Spleen (tissue), 11 donors: Measurements from ENCODE around the gene GATD1. TPM values are rescaled to one million over a fixed set of nuclear protein-coding genes. Genes with fewer than 3 reads are reported as not detected.

Source experiments
- DNase-seq: peaks from one replicate; pipeline ENCODE4 v3.0.0-alpha.2; 2020
- H3K27ac ChIP-seq, 8 donors: fragments of 200-600 bp; sonication (generic) in 7 of 8; 1 replicate in 4 of 8; 2 replicates in 4 of 8; pipeline versions ENCODE4 v1.5.0 to v1.8.0; 2016 to 2021; ENCODE audit warnings: inconsistent platforms in 4 of 8, mild to moderate bottlenecking in 4 of 8, moderate library complexity in 1 of 8
- H3K27me3 ChIP-seq, 7 donors: fragments of 200-600 bp; sonication (generic) in 6 of 7; replicated peaks in 1 of 7; 1 replicate in 4 of 7; 2 replicates in 3 of 7; pipeline versions ENCODE4 v1.5.0 to v1.8.0; 2016 to 2021; ENCODE audit warnings: inconsistent platforms in 3 of 7, mild to moderate bottlenecking in 1 of 7
- H3K36me3 ChIP-seq, 6 donors: fragments of 200-600 bp; sonication (generic) in 5 of 6; 1 replicate in 4 of 6; 2 replicates in 2 of 6; pipeline versions ENCODE4 v1.5.0 to v1.8.0; 2016 to 2021; ENCODE audit warnings: inconsistent platforms in 2 of 6
- H3K4me1 ChIP-seq, 6 donors: fragments of 200-600 bp; sonication (generic) in 5 of 6; 1 replicate in 3 of 6; 2 replicates in 3 of 6; pipeline versions ENCODE4 v1.5.0 to v1.8.0; 2016 to 2021; ENCODE audit warnings: inconsistent platforms in 3 of 6
- H3K4me3 ChIP-seq, 8 donors: fragments of 200-600 bp; sonication (generic) in 7 of 8; 1 replicate in 4 of 8; 2 replicates in 4 of 8; pipeline versions ENCODE4 v1.5.0 to v1.8.0; 2016 to 2021; ENCODE audit warnings: inconsistent platforms in 4 of 8, mild to moderate bottlenecking in 4 of 8, moderate library complexity in 2 of 8
- H3K9me3 ChIP-seq, 8 donors: fragments of 200-600 bp; sonication (generic) in 7 of 8; 1 replicate in 4 of 8; 2 replicates in 4 of 8; pipeline versions ENCODE4 v1.5.0 to v1.8.0; 2016 to 2021; ENCODE audit warnings: inconsistent platforms in 4 of 8
- POLR2A ChIP-seq, 3 donors: fragments of 450-650 bp; IDR thresholded peaks; one replicate each; pipeline ENCODE4 v1.5.1; 2017; ENCODE audit warnings: antibody characterized with exemption in 3 of 3, mild to moderate bottlenecking in 1 of 3
- POLR2AphosphoS5 ChIP-seq, 3 donors: sonication (generic); formaldehyde crosslinking; IDR thresholded peaks; one replicate each; pipeline ENCODE4 v1.5.1; 2017; ENCODE audit warnings: antibody characterized with exemption in 3 of 3
- WGBS, 5 donors: extraction: QIAGEN DNeasy Blood & Tissue Kit in 3 of 5; methylation state at CpG; one replicate each; pipeline versions ENCODE4 v1.1.5 to v1.1.7; 2013 to 2018; 5-methylcytosine and 5-hydroxymethylcytosine counted together
- intact Hi-C: fragments of 100-400 bp; cut with DNase I; formaldehyde crosslinking; loops from one replicate; pipeline ENCODE4 v1.15.0; 2023; ENCODE audit warnings: low total_unique reads
- polyA plus RNA-seq, 3 donors: library from polyadenylated mRNA; stranded (reverse); fragments of 200-250 nt; gene quantifications; one replicate each; pipeline ENCODE4 v1.2.1, GENCODE V29; 2013
- total RNA-seq, 7 donors: library from RNA; depleted of rRNA in 3 of 7; stranded (reverse); fragments of >200 nt in 3 of 7; fragmentation: NEBNext Ultra II Directional in 4 of 7; extraction: Animal tissue kit (Norgen Biotek cat#: 25700) in 4 of 7; gene quantifications; one replicate each; pipeline versions ENCODE4 v1.1.0 to v1.2.1, GENCODE V29; 2016 to 2021
- TF ChIP-seq, protein P1 (sequence below), 11 experiments: fragments of 200-600 bp in 7 of 11; fragments of 450-650 bp in 4 of 11; sonication (generic) in 4 of 11; IDR thresholded peaks in 8 of 11; conservative IDR thresholded peaks in 3 of 11; 1 replicate in 7 of 11; 2 replicates in 4 of 11; pipeline versions ENCODE4 v1.4.0 to v1.8.0; 2016 to 2021; ENCODE audit warnings: antibody characterized with exemption in 11 of 11, inconsistent platforms in 4 of 11, mild to moderate bottlenecking in 1 of 11
- donor health status: healthy with polysubstance abuse.
- donor health status: DM: no; HTN: no; CAD: no; lungs with moderate emphysema.
- donor health status: DM: no; HTN: no; CAD: no.
- donor health status: Bipolar disorder and iron deficiency.
- donor health status: healthy.
- donor health status: DM: no; HTN: no; CAD: no.
- donor health status: DM: yes; HTN: yes; CAD: no.

Gene GATD1
- total and polyA plus RNA-seq, 10 donors = 13.9 to 56.4 (median 35.9) TPM

GRCh38 chr11:776561-777287 lies 563 bp downstream of the GATD1 start:
- Histone ChIP-seq H3K36me3 (peaks cover 0 to 32% (median 21%) of the 10 kb centered on the region in 6 donors), H3K27me3 (no peaks in the 10 kb centered on the region), H3K4me1 (peaks cover 14 to 74% (median 44%) of the 10 kb centered on the region in 6 donors), H3K27ac (peak overlapping the region; percentile 43 to 91 (median 84)), H3K4me3 (peak overlapping the region; percentile 46 to 97 (median 76)), H3K9me3 (no peaks in the 10 kb centered on the region)
- intact Hi-C loops = no loop called here
- no peak for TF ChIP-seq POLR2AphosphoS5 (IDR thresholded peaks at IDR 0.05)
- TF ChIP-seq, protein P1, sequence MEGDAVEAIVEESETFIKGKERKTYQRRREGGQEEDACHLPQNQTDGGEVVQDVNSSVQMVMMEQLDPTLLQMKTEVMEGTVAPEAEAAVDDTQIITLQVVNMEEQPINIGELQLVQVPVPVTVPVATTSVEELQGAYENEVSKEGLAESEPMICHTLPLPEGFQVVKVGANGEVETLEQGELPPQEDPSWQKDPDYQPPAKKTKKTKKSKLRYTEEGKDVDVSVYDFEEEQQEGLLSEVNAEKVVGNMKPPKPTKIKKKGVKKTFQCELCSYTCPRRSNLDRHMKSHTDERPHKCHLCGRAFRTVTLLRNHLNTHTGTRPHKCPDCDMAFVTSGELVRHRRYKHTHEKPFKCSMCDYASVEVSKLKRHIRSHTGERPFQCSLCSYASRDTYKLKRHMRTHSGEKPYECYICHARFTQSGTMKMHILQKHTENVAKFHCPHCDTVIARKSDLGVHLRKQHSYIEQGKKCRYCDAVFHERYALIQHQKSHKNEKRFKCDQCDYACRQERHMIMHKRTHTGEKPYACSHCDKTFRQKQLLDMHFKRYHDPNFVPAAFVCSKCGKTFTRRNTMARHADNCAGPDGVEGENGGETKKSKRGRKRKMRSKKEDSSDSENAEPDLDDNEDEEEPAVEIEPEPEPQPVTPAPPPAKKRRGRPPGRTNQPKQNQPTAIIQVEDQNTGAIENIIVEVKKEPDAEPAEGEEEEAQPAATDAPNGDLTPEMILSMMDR (IDR thresholded peaks at IDR 0.05 in 8 of 11, conservative IDR thresholded peaks at IDR 0.05 in 3 of 11) = no peak
- no peak for TF ChIP-seq POLR2A (IDR thresholded peaks at IDR 0.05)
- WGBS, 5 donors = 0 to 2% (median 2%) methylated on average over 25 to 65 of the region's 65 CpGs
- DNase-seq = peak; percentile 88

DNA sequence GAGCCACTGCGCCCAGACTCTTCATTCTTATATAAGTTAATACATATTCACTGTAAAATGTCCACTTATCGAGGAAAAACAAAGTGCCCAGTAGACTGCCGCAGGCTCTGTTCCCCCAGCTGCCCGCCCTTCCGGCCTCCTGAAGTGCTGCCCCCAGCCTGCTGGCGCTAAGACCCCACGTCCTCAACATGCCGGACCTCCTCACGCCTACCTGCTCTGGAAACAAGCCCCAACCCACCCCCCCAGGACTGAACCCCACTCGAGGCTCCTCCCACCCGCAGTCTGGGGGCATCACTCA lies 1.1 kb downstream of the GATD1 start:
- peak overlapping the region in 2 of 8 donors; percentile 88 to 91 for H3K27ac ChIP-seq
- H3K36me3 ChIP-seq = peaks cover 0 to 37% (median 26%) of the 10 kb centered on the region in 6 donors
- peak overlapping the region; percentile 46 to 97 (median 76) for H3K4me3 ChIP-seq
- TF ChIP-seq, protein P1 (IDR thresholded peaks at IDR 0.05 in 8 of 11, conservative IDR thresholded peaks at IDR 0.05 in 3 of 11) = no peak
- TF ChIP-seq POLR2A (IDR thresholded peaks at IDR 0.05) = no peak
- no peak for TF ChIP-seq POLR2AphosphoS5 (IDR thresholded peaks at IDR 0.05)
- H3K9me3 ChIP-seq = no peaks in the 10 kb centered on the region
- peaks cover 14 to 73% (median 44%) of the 10 kb centered on the region in 6 donors for H3K4me1 ChIP-seq
- DNase-seq = no peak
- intact Hi-C loops = no loop called here
- no peaks in the 10 kb centered on the region for H3K27me3 ChIP-seq
- WGBS, 5 donors = 30 to 44% (median 42%) methylated on average over 10 to 11 of the region's 11 CpGs

GRCh38 chr11:774873-775592 lies 2.3 kb downstream of the GATD1 start:
- intact Hi-C loops = no loop called here
- TF ChIP-seq POLR2A (IDR thresholded peaks at IDR 0.05) (no peak), POLR2AphosphoS5 (IDR thresholded peaks at IDR 0.05) (peak in 1 of 3 donors; percentile 7)
- 78 to 85% (median 81%) methylated on average over 19 to 20 of the region's 20 CpGs for WGBS, 5 donors
- Histone ChIP-seq H3K4me1 (peaks cover 14 to 66% (median 44%) of the 10 kb centered on the region in 6 donors), H3K4me3 (no peak overlapping the region), H3K27ac (no peak overlapping the region), H3K36me3 (peaks cover 0 to 49% (median 38%) of the 10 kb centered on the region in 6 donors), H3K9me3 (no peaks in the 10 kb centered on the region), H3K27me3 (no peaks in the 10 kb centered on the region)
- peak; percentile 76 for DNase-seq

GRCh38 chr11:773830-774229 lies 3.5 kb downstream of the GATD1 start:
- no peak overlapping the region for H3K27ac ChIP-seq
- H3K4me3 ChIP-seq = no peak overlapping the region
- DNase-seq = no peak
- no peaks in the 10 kb centered on the region for H3K9me3 ChIP-seq
- WGBS, 5 donors = 92 to 98% (median 95%) methylated on average over 5 to 9 of the region's 9 CpGs
- intact Hi-C loops = no loop called here
- H3K36me3 ChIP-seq = peaks cover 0 to 61% (median 42%) of the 10 kb centered on the region in 6 donors
- TF ChIP-seq, protein P1 (IDR thresholded peaks at IDR 0.05 in 8 of 11, conservative IDR thresholded peaks at IDR 0.05 in 3 of 11) = no peak
- TF ChIP-seq POLR2A (IDR thresholded peaks at IDR 0.05) (no peak), POLR2AphosphoS5 (IDR thresholded peaks at IDR 0.05) (no peak)
- H3K4me1 ChIP-seq = peaks cover 14 to 54% (median 41%) of the 10 kb centered on the region in 6 donors
- no peaks in the 10 kb centered on the region for H3K27me3 ChIP-seq
